GM12878 (cell line): Measurements from ENCODE around the gene ACTL6B. TPM values are rescaled to one million over a fixed set of nuclear protein-coding genes. Genes with fewer than 3 reads are reported as not detected.

Experiments used
- ATF2 ChIP-seq: IDR thresholded peaks from 2 replicates; pipeline ENCODE4 v1.6.1; 2012; ENCODE audit warnings: low read length, inconsistent platforms
- BCL3 ChIP-seq: IDR thresholded peaks from 2 replicates; pipeline ENCODE4 v1.6.1; 2011; ENCODE audit warnings: borderline replicate concordance, low read depth, mild to moderate bottlenecking, moderate library complexity, low read length; ENCODE audit not compliant: insufficient read depth, poor library complexity, severe bottlenecking
- BHLHE40 ChIP-seq, 2 experiments: fragments of 450-650 bp in 1 of 2; IDR thresholded peaks; 2 replicates each; pipeline ENCODE4 v1.6.1; 2011 to 2017; ENCODE audit warnings: low read depth in 2 of 2, borderline replicate concordance in 1 of 2, improper control_type of control experiment in 1 of 2, low read length in 1 of 2, mild to moderate bottlenecking in 1 of 2
- EGR1 ChIP-seq, 2 experiments: IDR thresholded peaks; 1 replicate in 1 of 2; 2 replicates in 1 of 2; pipeline ENCODE4 v1.6.1; 2011 to 2012; ENCODE audit warnings: low read depth in 2 of 2, low read length in 2 of 2, borderline replicate concordance in 1 of 2, mild to moderate bottlenecking in 1 of 2, moderate library complexity in 1 of 2
- MEF2B ChIP-seq: fragments of 450-650 bp; IDR thresholded peaks from 2 replicates; pipeline ENCODE4 v1.6.1; 2018; ENCODE audit warnings: mild to moderate bottlenecking, moderate library complexity; ENCODE audit not compliant: partially characterized antibody, poor library complexity, severe bottlenecking
- MYB ChIP-seq: fragments of 150-350 bp; IDR thresholded peaks from 2 replicates; pipeline ENCODE4 v1.6.1; 2014; ENCODE audit warnings: mild to moderate bottlenecking, low read depth, low read length, borderline replicate concordance
- NR2F1 ChIP-seq: fragments of 450-650 bp; conservative IDR thresholded peaks from 2 replicates; pipeline ENCODE4 v1.6.1; 2017; ENCODE audit warnings: mild to moderate bottlenecking
- POLR2A ChIP-seq: IDR thresholded peaks from 2 replicates; pipeline ENCODE4 v1.6.1; 2011; ENCODE audit warnings: low read depth, mild to moderate bottlenecking, low read length
- POLR2AphosphoS5 ChIP-seq: IDR thresholded peaks from 2 replicates; pipeline ENCODE4 v1.6.1; 2011; ENCODE audit warnings: mild to moderate bottlenecking, low read length, inconsistent platforms
- RAD51 ChIP-seq: fragments of 450-650 bp; IDR thresholded peaks from 2 replicates; pipeline ENCODE4 v1.6.1; 2016; ENCODE audit warnings: moderate library complexity, mild to moderate bottlenecking, inconsistent platforms
- SIN3A ChIP-seq: IDR thresholded peaks from 2 replicates; pipeline ENCODE4 v1.6.1; 2012; ENCODE audit warnings: low read depth, low read length, improper control_type of control experiment
- polyA plus RNA-seq, 11 experiments: library from polyadenylated mRNA; depleted of rRNA in 4 of 11; unstranded in 6 of 11; stranded (reverse) in 5 of 11; fragments of >200 nt; fragmentation: Nextera tagmentation in 4 of 11; fragmentation: Illumina TruSeq in 1 of 11; extraction: Ambion mirVana in 4 of 11; extraction: Trizol in 1 of 11; gene quantifications; 1 replicate in 1 of 11; 2 replicates in 10 of 11; pipeline versions ENCODE4 v1.2.1 to v1.2.3, GENCODE V29; 2011 to 2016; ENCODE audit warnings: inconsistent platforms in 2 of 11, missing spikeins in 2 of 11, low read depth in 1 of 11
- total RNA-seq, 4 experiments: library from RNA; depleted of rRNA in 3 of 4; stranded (reverse); fragments of >200 nt in 3 of 4; fragmentation: Illumina TruSeq in 1 of 4; extraction: Trizol in 1 of 4; gene quantifications; 2 replicates each; pipeline versions ENCODE4 v1.2.1 to v1.2.3, GENCODE V29; 2013 to 2021
- TF ChIP-seq, protein P1 (sequence below): fragments of 450-650 bp; IDR thresholded peaks from 2 replicates; pipeline ENCODE4 v1.6.1; 2017; ENCODE audit warnings: mild to moderate bottlenecking, moderate library complexity
- TF ChIP-seq, protein P2 (sequence below): IDR thresholded peaks from 2 replicates; pipeline ENCODE4 v1.6.1; 2011; ENCODE audit warnings: borderline replicate concordance, low read depth, mild to moderate bottlenecking, moderate library complexity, mixed read lengths, low read length; ENCODE audit not compliant: insufficient read depth; ENCODE audit errors: extremely low read length
- TF ChIP-seq, protein P3 (sequence below): IDR thresholded peaks from 2 replicates; pipeline ENCODE4 v1.6.1; 2012; ENCODE audit warnings: improper control_type of control experiment, low read depth, low read length; ENCODE audit not compliant: insufficient replicate concordance

The ACTL6B gene
- total and polyA plus RNA-seq, 10 of the 15 experiments (the other 5 are each of a cell fraction or from before 2014, with no cell fraction given) = not detected

- TF ChIP-seq, protein P1, sequence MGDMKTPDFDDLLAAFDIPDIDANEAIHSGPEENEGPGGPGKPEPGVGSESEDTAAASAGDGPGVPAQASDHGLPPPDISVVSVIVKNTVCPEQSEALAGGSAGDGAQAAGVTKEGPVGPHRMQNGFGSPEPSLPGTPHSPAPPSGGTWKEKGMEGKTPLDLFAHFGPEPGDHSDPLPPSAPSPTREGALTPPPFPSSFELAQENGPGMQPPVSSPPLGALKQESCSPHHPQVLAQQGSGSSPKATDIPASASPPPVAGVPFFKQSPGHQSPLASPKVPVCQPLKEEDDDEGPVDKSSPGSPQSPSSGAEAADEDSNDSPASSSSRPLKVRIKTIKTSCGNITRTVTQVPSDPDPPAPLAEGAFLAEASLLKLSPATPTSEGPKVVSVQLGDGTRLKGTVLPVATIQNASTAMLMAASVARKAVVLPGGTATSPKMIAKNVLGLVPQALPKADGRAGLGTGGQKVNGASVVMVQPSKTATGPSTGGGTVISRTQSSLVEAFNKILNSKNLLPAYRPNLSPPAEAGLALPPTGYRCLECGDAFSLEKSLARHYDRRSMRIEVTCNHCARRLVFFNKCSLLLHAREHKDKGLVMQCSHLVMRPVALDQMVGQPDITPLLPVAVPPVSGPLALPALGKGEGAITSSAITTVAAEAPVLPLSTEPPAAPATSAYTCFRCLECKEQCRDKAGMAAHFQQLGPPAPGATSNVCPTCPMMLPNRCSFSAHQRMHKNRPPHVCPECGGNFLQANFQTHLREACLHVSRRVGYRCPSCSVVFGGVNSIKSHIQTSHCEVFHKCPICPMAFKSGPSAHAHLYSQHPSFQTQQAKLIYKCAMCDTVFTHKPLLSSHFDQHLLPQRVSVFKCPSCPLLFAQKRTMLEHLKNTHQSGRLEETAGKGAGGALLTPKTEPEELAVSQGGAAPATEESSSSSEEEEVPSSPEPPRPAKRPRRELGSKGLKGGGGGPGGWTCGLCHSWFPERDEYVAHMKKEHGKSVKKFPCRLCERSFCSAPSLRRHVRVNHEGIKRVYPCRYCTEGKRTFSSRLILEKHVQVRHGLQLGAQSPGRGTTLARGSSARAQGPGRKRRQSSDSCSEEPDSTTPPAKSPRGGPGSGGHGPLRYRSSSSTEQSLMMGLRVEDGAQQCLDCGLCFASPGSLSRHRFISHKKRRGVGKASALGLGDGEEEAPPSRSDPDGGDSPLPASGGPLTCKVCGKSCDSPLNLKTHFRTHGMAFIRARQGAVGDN = peak; percentile 37; the same call in 1 of the 2 replicates
- TF ChIP-seq, protein P2, sequence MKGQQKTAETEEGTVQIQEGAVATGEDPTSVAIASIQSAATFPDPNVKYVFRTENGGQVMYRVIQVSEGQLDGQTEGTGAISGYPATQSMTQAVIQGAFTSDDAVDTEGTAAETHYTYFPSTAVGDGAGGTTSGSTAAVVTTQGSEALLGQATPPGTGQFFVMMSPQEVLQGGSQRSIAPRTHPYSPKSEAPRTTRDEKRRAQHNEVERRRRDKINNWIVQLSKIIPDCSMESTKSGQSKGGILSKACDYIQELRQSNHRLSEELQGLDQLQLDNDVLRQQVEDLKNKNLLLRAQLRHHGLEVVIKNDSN = peak; percentile 87
- TF ChIP-seq SIN3A (peak; percentile 50; the same call in 1 of the 2 replicates), BHLHE40 (IDR thresholded peaks at IDR 0.05; ENCODE audit: borderline replicate concordance in 1 of 2, low read depth in 2 of 2, low read length in 1 of 2) (peak; percentile 84 to 97; a peak in 3 of 4 replicates), EGR1 (IDR thresholded peaks at IDR 0.05; ENCODE audit: borderline replicate concordance in 1 of 2, low read depth in 2 of 2, low read length in 2 of 2) (peak in 1 of 2 experiments; percentile 66; a peak in 1 of 3 replicates), MEF2B (peak; percentile 25), RAD51 (peak; percentile 86), POLR2A (peak; percentile 49; the same call in 1 of the 2 replicates), NR2F1 (peak; percentile 39; the same call in 1 of the 2 replicates), ATF2 (no peak), POLR2AphosphoS5 (no peak), MYB (no peak), BCL3 (no peak)
- TF ChIP-seq, protein P3, sequence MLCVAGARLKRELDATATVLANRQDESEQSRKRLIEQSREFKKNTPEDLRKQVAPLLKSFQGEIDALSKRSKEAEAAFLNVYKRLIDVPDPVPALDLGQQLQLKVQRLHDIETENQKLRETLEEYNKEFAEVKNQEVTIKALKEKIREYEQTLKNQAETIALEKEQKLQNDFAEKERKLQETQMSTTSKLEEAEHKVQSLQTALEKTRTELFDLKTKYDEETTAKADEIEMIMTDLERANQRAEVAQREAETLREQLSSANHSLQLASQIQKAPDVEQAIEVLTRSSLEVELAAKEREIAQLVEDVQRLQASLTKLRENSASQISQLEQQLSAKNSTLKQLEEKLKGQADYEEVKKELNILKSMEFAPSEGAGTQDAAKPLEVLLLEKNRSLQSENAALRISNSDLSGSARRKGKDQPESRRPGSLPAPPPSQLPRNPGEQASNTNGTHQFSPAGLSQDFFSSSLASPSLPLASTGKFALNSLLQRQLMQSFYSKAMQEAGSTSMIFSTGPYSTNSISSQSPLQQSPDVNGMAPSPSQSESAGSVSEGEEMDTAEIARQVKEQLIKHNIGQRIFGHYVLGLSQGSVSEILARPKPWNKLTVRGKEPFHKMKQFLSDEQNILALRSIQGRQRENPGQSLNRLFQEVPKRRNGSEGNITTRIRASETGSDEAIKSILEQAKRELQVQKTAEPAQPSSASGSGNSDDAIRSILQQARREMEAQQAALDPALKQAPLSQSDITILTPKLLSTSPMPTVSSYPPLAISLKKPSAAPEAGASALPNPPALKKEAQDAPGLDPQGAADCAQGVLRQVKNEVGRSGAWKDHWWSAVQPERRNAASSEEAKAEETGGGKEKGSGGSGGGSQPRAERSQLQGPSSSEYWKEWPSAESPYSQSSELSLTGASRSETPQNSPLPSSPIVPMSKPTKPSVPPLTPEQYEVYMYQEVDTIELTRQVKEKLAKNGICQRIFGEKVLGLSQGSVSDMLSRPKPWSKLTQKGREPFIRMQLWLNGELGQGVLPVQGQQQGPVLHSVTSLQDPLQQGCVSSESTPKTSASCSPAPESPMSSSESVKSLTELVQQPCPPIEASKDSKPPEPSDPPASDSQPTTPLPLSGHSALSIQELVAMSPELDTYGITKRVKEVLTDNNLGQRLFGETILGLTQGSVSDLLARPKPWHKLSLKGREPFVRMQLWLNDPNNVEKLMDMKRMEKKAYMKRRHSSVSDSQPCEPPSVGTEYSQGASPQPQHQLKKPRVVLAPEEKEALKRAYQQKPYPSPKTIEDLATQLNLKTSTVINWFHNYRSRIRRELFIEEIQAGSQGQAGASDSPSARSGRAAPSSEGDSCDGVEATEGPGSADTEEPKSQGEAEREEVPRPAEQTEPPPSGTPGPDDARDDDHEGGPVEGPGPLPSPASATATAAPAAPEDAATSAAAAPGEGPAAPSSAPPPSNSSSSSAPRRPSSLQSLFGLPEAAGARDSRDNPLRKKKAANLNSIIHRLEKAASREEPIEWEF = no peak
These were observed 38.0 kb upstream of the ACTL6B start, which contains the start of gene GIGYF1 (continued) for GRCh38 chr7:100694098-100694745.
